Gastrocnemius medialis (tissue), 4 donors: ENCODE results near the gene STARD3. TPM values are rescaled to one million over a fixed set of nuclear protein-coding genes. Genes with fewer than 3 reads are reported as not detected.
A peak's percentile ranks its signal among the peaks of the same experiment; 100 is the strongest.

Experiments used
- ATAC-seq, 2 donors: fragments of 150-250 bp; one replicate each; pipeline ENCODE4 v1.9.1; 2016
- DNase-seq, 2 donors: peaks; one replicate each; pipeline ENCODE4 v3.0.0-alpha.2; 2019
- H3K27ac ChIP-seq, 4 donors: fragments of 200-600 bp; sonication (generic); 1 replicate in 1 of 4; 2 replicates in 3 of 4; pipeline ENCODE4 v1.5.1; 2016 to 2018; ENCODE audit warnings: mild to moderate bottlenecking in 2 of 4, moderate library complexity in 1 of 4
- H3K27me3 ChIP-seq, 3 donors: fragments of 200-600 bp; sonication (generic) in 2 of 3; 1 replicate in 1 of 3; 2 replicates in 2 of 3; pipeline versions ENCODE4 v1.5.1 to v1.6.0; 2016 to 2019; ENCODE audit warnings: mild to moderate bottlenecking in 1 of 3, moderate library complexity in 1 of 3
- H3K36me3 ChIP-seq, 2 donors: fragments of 200-600 bp; sonication (generic) in 1 of 2; one replicate each; pipeline ENCODE4 v1.5.1; 2017 to 2018
- H3K4me1 ChIP-seq, 2 donors: fragments of 200-600 bp; sonication (generic) in 1 of 2; one replicate each; pipeline ENCODE4 v1.5.1; 2016 to 2017; ENCODE audit warnings: mild to moderate bottlenecking in 2 of 2
- H3K4me3 ChIP-seq, 4 donors: fragments of 200-600 bp; sonication (generic) in 3 of 4; 1 replicate in 1 of 4; 2 replicates in 3 of 4; pipeline ENCODE4 v1.5.1; 2016 to 2019; ENCODE audit warnings: mild to moderate bottlenecking in 2 of 4
- H3K9me3 ChIP-seq, 3 donors: fragments of 200-600 bp; sonication (generic) in 2 of 3; 1 replicate in 1 of 3; 2 replicates in 2 of 3; pipeline ENCODE4 v1.5.1; 2016 to 2019
- CTCF ChIP-seq, 5 experiments: fragments of 450-650 bp in 3 of 5; fragments of 200-600 bp in 2 of 5; sonication (generic) in 2 of 5; IDR thresholded peaks in 4 of 5; conservative IDR thresholded peaks in 1 of 5; 1 replicate in 4 of 5; 2 replicates in 1 of 5; pipeline ENCODE4 v1.5.1; 2016 to 2019; ENCODE audit warnings: antibody characterized with exemption in 5 of 5, mild to moderate bottlenecking in 3 of 5, moderate library complexity in 3 of 5
- POLR2A ChIP-seq, 2 donors: fragments of 450-650 bp; IDR thresholded peaks; one replicate each; pipeline ENCODE4 v1.6.1; 2017; ENCODE audit warnings: antibody characterized with exemption in 2 of 2, mild to moderate bottlenecking in 2 of 2, moderate library complexity in 2 of 2
- in situ Hi-C, 4 donors: fragments of 200-750 bp; cut with MboI; loops; one replicate each; pipeline versions ENCODE4 v1.15.0 to v1.8.0; 2017; ENCODE audit warnings: low sequenced_read_pairs in 4 of 4
- intact Hi-C: fragments of 100-400 bp; cut with DNase I; formaldehyde crosslinking; loops from one replicate; pipeline ENCODE4 v1.15.1; 2023; ENCODE audit warnings: low total_unique reads
- total RNA-seq, 4 donors: library from RNA; depleted of rRNA; stranded (reverse); fragments of >200 nt; gene quantifications; one replicate each; pipeline versions ENCODE4 v1.1.0 to v1.2.3, GENCODE V29; 2016

Gene STARD3
- total RNA-seq, 4 donors from 2014 or later, result 31.0 to 41.7 (median 41.0) TPM

- Histone ChIP-seq H3K36me3 (no peaks in the 10 kb centered on the region), H3K27me3 (peaks cover 32 to 38% (median 34%) of the 10 kb centered on the region in 3 donors), H3K9me3 (no peaks in the 10 kb centered on the region), H3K4me3 (peak within 1 kb of the TSS; percentile 10 to 44 (median 32)), H3K4me1 (peaks cover 4 to 7% of the 10 kb centered on the region in 2 donors), H3K27ac (no peak within 1 kb of the TSS)
- TF ChIP-seq POLR2A (IDR thresholded peaks at IDR 0.05) (no peak), CTCF (IDR thresholded peaks at IDR 0.05 in 4 of 5, conservative IDR thresholded peaks at IDR 0.05 in 1 of 5) (no peak)
- intact Hi-C loops, result no loop called here
- in situ Hi-C loops, result loop anchor here in 3 of 4 donors (10.0 kb wide), 2 partner anchors 72 to 128 kb away; no protein-coding TSS in a partner anchor
- ATAC-seq (no peak), DNase-seq (no peak)
Observed at GRCh38 chr17:39626171-39627046, 10.5 kb upstream of the STARD3 start, which contains the start of gene PPP1R1B. PPP1R1B (plus strand) TSS chr17:39626952; CDS start chr17:39627393, 441 bp downstream.

- H3K9me3 ChIP-seq, result no peaks in the 10 kb centered on the region
- H3K4me3 ChIP-seq, result peak overlapping the region; percentile 10 to 44 (median 32)
- H3K36me3 ChIP-seq, result no peaks in the 10 kb centered on the region
- H3K27me3 ChIP-seq, result peaks cover 32 to 38% (median 34%) of the 10 kb centered on the region in 3 donors
- in situ Hi-C loops, result loop anchor here in 3 of 4 donors (10.0 kb wide), 2 partner anchors 72 to 128 kb away; no protein-coding TSS in a partner anchor
- TF ChIP-seq POLR2A (IDR thresholded peaks at IDR 0.05) (no peak), CTCF (IDR thresholded peaks at IDR 0.05 in 4 of 5, conservative IDR thresholded peaks at IDR 0.05 in 1 of 5) (no peak)
- no peak for DNase-seq
- peaks cover 4 to 6% of the 10 kb centered on the region in 2 donors for H3K4me1 ChIP-seq
- no peak for ATAC-seq
- no peak overlapping the region for H3K27ac ChIP-seq
- intact Hi-C loops, result no loop called here
Observed at GRCh38 chr17:39627047-39627711, 9.8 kb upstream of the STARD3 start.

- Histone ChIP-seq H3K9me3 (no peaks in the 10 kb centered on the region), H3K27me3 (peaks cover 32 to 38% (median 34%) of the 10 kb centered on the region in 3 donors)
- TF ChIP-seq POLR2A (IDR thresholded peaks at IDR 0.05) (no peak), CTCF (IDR thresholded peaks at IDR 0.05 in 4 of 5, conservative IDR thresholded peaks at IDR 0.05 in 1 of 5) (no peak)
Observed at GRCh38 chr17:39627712-39628516, 9.0 kb upstream of the STARD3 start.

More at GRCh38 chr17:39627712-39628516, 9.0 kb upstream of the STARD3 start:
- intact Hi-C loops, result no loop called here
- ATAC-seq, result no peak
- no peak overlapping the region for H3K27ac ChIP-seq
- DNase-seq, result no peak
- in situ Hi-C loops, result loop anchor here in 3 of 4 donors (10.0 kb wide), 2 partner anchors 73 to 127 kb away; no protein-coding TSS in a partner anchor
- H3K4me1 ChIP-seq, result peaks cover 4% of the 10 kb centered on the region in 2 donors
- H3K4me3 ChIP-seq, result no peak overlapping the region
- H3K36me3 ChIP-seq, result no peaks in the 10 kb centered on the region
